Activated CD8-positive, alpha-beta memory T cell treated with anti-CD3 and anti-CD28 coated beads, Interleukin-2, amount 50 U/mL, for 1 hour (primary cell): Measurements from ENCODE around the gene TAF4.

Source experiments
- DNase-seq: peaks from one replicate; pipeline ENCODE4 v3.0.0-alpha.2; 2020; ENCODE audit errors: extremely low read depth

TAF4 gene

DNA sequence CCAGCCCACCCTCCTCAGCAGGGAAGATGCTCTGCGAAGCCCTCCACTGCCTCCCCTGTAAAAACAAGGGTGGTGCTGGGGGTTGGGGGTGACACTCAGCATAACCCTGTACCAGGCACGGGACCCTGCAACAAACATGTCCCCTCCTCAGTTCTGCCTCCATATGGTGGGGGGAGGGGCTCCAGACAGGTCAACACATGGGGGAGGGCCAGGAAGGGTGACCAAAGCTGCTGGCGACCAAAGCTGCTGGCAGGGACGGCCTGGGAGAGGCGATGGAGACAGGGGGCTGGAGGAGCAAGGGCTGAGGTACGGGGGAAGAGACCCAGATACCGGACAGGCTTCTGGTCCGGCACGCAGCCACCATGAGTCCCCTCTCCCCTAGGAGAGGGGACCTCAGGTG, 123.2 kb downstream of the TAF4 start:
- no peak for DNase-seq

DNA sequence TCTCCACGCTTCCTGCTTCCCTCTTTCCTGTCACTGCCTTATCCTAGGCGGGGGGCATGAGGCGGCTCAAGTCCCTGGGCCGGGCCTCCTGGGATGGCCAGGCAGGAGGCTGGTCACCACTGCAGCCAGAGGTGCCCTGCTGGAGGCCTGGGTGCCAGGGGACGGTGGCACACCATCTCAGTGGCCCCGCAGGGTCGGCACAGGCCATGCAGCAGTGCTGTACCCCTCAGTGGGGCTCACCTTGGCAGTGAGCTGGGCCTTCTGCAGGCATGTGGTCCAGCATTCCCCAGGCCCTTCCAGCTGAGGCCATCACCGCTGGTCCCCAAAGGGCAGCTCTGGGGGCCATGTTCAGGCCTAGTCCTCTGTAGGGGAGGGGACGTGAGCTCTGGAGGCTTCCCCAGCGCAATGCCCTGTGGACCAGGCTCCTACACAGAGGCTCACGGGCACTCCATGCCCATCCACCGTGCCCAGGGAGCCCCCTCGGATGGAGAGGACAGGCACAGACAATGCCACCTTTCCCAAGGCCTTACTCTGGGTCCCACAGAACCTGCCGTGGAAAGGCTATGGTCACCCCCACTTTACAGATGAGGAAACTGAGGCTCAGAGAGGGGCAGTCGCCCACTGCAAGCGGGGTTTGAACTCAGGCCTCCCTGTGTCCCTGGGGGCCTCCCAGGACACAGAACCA, 123.8 kb downstream of the TAF4 start:
- DNase-seq: no peak

GRCh38 chr20:61940976-61941720, 124.5 kb downstream of the TAF4 start:
- no peak for DNase-seq

DNA sequence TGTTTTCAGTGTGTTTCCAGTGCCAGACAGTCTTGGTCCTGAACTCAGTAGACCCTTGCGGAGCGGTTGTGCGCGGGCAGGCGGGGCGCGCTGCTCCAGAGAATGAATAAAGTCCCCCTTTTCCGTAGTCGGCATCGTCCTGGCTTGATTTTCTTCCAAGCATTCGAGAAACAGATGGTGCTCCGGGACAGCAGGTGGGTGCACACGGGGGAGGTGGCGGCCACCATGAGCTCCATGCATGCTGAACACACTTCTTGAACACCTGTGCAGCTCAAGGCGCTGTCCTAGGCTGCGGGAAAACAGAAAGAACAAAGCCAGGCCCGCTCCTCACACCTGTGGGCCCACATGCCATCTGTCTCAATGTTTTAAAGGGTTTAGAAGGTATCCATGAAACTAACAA, 125.2 kb downstream of the TAF4 start:
- no peak for DNase-seq

DNA sequence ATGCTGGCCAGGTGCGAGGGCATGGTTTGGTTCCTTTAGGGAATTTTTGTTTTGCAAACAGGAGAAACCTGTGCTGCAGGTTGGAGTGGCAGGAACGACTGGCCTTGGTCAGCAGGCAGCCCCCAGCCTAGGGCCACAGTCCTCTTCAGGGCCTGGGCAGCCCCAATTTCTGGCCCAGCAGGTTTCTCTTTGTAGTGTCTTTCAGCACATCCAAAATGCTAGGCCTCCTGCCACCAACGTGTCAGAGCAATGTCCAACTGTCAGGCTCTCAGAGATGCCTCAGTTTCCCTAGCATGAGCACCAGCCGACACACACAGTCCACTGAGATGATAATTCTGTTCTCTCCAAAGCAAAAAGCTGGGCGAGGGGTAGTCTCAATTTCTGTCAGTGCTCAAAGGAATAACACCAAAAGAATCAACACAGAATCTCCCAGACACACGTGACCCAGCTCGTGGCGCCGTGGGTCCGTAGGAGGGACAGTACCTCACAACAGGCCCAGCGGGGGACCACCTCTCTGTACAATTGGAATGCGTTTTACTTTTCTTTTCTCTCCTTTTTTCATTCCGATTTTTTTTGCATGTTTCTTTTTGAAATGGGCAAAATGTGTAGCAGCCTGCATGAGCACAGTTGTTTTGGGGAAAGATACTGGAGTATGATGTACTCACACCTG, 125.9 kb downstream of the TAF4 start:
- no peak for DNase-seq

DNA sequence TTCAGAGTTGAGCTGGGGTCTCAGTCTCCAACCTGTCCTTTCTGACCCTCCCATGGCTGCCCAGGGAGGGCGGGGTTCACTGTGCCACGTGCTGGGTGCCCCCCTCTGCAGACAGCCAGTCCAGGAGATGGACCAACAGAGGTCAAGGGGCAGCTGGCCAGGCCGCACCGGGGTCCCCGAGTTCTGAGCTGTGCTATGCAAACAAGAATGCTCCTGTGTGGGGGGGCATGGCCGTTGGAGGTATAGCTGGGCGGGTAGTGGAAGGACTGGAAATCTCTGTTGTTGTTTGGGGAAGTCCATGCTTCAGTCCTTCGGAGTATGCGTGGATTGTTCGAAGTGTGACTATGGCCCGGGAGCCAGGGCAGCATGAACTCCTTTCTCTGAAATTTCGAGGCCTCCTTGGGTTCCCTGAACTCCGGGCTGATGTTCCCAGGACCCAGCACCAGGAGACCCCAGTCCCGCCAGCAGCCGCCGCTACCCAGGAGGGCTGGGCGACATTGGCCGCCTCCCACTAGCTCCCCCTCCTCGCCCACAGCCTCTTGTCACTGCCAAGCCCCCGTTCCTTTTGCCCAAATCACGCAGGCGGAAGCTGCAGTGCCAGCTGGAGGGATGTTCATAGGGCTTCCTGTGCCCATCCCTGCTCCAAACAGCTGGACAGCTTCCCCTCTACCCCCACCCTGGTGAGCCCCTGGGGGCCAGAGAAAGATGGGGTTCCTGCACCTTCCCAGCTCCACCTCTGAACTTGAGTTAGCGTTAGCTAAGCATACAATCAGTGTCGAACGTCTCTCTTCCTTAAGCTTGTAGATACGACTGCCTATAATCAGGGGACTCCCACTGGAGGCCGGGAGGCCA, 126.6 kb downstream of the TAF4 start:
- no peak for DNase-seq

DNA sequence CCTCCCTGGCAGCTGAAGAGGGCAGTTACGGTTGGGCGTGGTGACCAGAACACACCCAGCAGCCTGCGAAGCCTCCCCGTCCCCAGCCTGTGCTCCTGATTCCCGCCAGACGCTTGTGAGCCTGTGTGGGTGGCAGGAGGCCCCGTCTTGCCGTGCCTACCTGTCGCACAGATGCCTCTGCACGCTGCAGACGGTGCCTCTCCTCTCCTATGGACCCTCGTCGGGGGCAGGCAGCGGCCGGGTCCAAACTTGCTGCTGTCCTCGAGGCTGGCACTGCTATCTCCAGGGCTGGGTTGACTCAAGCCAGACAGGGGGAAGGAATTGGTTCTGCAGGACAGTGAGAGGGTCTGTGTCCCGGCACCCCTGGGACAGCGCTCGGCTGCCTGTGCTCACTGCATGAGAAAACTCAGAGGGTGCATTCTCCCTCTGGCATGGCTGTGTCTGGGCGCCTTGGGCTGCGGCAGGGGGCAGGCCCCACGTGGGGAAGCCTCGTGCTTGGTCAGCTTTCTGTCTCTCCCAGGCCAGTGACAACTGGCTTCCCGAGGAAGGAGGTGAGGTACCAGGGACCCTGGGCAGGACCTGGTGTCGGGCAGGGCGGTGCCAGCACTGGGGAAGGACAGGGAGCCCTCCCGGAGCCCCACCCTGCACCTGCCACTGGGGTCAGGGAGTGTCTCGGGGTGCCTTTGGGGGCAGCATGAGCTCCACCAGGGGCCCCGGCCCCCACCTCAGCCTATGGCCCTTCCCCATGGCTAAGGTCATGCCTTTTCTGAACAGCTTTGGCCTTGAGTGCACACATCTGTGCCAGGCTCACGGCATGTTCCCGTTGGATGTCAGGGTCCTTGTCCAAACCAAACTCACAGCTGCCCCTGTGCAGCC, 127.5 kb downstream of the TAF4 start:
- DNase-seq: no peak

- DNase-seq: no peak
These were observed 128.3 kb downstream of the TAF4 start for GRCh38 chr20:61937146-61937962.

DNA sequence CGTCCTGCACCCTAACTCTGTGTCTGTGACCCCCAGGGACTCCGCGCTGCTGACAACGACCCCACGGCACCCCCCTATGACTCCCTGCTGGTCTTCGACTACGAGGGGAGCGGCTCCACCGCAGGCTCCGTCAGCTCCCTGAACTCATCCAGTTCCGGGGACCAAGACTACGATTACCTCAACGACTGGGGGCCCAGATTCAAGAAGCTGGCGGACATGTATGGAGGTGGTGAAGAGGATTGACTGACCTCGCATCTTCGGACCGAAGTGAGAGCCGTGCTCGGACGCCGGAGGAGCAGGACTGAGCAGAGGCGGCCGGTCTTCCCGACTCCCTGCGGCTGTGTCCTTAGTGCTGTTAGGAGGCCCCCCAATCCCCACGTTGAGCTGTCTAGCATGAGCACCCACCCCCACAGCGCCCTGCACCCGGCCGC, 129.0 kb downstream of the TAF4 start:
- no peak for DNase-seq

DNA sequence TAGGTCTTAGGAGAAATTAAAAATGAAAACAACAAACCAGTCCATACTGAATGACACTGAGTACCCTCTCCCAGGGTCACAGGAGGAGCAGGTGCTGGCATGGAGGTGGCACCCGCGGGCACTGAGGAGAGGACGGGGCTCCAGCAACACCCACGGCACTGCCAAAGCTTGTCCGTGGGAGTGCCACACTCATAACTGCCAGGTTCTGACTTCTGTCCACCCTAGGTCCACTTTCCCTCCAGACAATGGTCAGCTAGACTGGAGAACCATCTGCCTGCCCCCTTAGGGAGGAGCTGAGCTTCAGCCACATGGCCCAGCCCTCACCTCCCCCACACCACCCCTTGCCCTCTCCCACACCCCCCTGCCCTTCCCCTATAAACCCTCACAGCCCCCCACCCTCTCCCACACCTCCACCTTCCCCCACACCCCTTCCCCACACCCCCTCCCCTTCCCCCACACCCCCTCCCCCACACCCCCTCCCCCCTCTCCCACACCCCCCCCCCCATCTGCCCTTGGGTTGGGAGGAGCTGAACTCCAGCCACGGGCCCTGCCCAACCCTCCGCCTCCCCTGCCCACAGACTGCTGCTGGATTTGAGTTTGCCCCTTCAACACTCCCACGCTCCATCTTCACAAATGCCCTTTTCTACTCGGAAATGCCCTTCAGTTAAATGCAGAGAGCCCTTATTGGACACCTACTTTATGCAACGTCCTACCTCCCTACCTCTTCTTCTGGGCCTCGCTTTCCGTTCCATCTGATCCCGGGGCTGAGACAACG, 129.6 kb downstream of the TAF4 start:
- no peak for DNase-seq

GRCh38 chr20:61934716-61935530, 130.8 kb downstream of the TAF4 start:
- DNase-seq: no peak

- no peak for DNase-seq
These were observed 131.5 kb downstream of the TAF4 start for GRCh38 chr20:61933951-61934715.

DNA sequence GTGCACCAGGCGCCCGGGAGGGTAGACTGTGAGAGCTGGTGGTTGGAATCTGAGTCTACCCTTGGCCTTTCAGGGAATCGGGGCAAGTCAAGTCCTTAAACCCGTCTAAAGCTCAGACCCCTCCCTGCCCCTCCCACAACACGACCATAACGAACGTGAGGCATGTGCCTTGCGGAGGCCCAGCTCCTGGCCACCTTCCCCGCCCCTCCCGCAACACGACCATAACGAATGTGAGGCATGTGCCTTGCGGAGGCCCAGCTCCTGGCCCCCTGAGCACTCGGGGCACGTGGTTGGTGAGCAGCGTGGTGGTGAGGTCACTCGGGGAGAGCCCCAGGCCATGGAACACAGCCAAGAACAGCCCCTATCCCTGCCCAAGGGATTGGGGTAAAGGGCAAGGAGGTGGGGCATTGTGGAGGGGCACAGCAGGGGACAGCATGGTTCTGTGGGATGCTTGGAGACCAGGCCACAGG, 132.2 kb downstream of the TAF4 start:
- no peak for DNase-seq

DNA sequence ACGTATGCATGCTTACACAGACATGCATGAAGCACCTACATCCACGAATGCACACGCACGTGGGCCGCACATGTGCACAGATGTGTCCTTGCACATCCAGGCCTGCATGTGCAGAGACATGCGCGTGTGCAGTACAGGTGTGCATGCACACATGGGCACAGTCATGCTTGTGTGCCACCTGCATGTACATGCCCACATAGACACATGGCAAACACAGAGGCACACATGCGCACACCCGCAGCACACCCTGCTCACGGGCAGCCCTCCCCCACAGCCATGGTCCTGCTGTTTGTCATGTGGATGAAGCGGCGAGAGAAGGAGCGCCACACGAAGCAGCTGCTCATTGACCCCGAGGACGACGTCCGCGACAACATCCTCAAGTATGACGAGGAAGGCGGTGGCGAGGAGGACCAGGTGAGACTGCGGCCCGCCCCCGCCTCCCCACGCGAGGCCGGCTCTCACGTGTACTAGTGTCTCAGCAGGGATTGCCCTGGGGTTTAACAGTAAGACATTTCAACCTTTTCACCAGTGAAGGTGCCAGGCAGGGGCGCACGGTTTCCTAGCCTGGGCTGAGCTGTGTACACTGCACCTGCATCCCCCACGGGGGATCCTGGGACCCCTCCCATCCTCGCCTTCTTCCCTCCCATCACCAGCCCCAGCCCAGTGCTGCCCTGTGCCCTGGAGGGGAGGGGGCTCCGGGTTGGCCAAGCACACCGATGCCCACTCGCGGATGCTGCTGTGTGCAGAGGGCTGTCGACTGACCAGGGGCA, 132.8 kb downstream of the TAF4 start:
- DNase-seq: no peak

DNA sequence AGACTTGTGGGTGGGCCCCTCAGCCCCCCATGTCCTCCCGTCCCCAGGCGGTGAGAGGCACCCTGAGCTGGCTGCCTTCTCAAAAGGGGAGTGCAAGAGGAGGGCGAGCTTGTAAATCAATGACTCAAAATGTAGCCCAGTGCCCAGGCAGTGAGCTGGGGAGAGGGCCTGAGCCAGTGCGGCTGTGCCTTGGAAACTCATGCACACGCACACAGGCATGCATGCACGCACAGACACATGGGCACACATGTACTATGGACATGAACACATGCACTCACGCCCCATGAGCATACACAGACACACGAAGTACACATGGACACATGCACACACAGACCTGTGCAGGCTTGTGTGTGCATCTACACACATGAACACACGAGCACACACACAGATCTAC, 133.5 kb downstream of the TAF4 start:
- no peak for DNase-seq

DNA sequence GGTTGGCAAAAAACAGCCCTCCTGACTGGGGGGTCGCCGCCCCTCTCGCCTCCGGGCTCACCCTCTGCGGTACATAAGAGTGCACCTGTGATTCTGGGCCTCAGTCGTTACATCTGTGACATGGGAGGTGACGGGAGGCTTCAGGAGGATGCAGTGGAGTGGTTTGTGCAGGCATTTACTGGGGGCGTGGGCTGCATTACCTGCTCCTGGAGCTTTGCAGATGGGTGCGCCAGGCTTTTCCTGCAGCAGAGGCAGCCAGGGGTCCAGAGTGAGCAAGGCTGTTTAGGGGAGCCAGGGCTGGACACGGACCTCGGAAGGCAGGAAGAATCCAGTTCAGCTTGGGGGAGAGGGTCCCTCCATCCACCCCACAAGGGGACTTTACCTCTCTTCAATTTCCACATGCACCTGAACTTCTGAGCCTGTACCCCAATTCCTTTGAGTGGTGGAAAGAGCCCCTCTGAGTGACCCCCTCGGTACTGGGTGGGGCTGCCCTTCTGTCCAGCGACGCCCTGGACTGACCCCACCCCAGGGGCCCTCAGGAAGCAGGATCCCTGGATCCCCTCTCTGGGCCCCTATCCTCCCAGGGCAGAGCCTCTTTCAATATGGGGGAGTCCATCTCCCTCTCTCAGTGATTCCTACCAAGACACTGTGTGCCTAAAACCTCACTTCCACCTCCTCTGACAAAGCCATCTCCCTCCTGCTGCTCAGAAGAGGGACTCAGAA, 134.0 kb downstream of the TAF4 start:
- DNase-seq: no peak
